CD4-positive, alpha-beta T cell treated with Interleukin-6 at 100 ng/mL for 8 hours (primary cell): Measurements from ENCODE around the gene ASPHD1.

ENCODE experiments used
- DNase-seq: peaks from one replicate; pipeline ENCODE4 v3.0.0-alpha.2; 2020; ENCODE audit warnings: mixed read lengths, low spot score

ASPHD1 gene

DNA sequence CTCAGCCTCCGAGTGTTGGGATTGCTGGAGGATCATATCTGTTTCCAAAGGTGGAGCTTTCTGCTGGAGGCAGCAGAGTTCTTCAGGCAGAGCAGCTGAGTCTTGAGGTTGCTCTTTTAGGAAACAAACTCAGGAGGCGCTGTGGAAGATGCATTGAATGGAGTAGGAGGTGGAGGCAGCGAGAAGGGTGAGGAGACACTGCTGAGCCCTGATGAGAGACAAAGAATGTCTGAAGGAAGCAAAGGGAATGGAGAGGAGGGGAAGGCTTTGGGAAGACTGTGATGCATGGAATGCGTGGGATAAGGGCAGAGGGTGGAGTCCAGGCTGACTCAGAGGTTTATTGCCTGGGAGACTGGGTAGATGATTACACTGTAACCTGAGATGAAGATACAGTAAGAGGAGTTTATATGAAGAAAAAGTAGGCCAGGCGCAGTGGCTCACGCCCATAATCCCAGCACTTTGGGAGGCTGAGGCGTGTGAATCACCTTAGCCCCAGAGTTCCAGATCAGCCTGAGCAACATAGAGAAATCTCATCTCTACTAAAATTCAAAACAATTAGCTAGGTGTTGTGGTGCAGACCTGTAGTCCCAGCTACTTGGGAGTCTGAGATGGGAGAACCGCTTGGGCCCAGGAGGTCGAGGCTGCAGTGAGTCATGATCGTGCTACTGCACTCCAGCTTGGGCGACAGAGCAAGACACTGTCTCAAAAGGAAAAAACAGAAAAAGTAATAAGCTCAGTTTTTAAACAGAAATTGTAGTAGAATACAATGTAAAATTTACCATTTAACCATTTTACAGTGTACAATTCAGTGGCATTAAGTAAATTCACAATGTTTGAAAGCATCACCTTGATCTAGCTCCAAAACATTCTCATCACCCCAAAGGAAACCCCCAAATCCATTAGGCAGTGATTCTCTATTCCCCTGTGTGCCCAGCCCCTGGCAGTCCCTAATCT lies 43.8 kb downstream of the ASPHD1 start:
- no peak for DNase-seq

GRCh38 chr16:29947897-29948296 lies 47.6 kb downstream of the ASPHD1 start:
- DNase-seq: no peak

GRCh38 chr16:29950806-29951461 lies 50.6 kb downstream of the ASPHD1 start:
- DNase-seq: no peak

DNA sequence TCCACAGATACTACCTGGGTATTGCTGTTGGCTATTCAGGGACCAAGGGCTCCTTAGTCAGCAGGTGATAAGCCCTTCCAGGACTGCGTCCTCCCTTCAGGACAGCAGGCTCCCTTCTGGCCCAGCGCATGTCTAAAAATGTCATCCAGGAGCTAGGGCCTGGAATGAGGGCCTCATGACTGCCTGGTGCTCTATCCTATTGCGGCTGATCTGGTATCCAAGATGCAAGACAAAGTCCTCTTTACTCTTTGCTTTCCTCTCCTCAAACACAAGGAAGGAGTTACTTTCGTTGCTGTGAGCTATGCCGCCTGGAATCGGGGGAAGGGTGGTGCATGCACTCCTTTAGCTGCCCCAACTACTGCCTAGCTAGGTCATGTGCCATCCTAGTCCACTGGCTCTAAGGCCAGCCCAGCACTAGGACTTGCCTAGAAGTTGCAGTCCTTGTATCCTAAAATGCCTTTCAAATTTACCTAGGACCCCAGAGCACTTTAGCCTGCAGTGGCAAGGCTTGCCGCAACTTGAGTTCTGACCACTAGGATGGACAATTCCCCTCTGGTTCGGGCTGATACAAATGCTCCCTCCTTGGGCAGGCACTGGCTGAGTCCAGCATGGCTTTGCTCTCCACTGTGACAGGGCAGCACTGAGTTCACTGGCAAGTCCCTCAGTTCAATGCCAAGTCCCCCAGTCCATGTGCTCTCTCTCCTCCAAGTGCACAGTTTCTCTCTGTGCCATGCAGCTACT lies 51.5 kb downstream of the ASPHD1 start:
- DNase-seq: no peak
